CD4-positive, alpha-beta T cell (primary cell): ENCODE measurements around the gene CMSS1. TPM values are rescaled to one million over a fixed set of nuclear protein-coding genes. Genes with fewer than 3 reads are reported as not detected.

Experiments
- ATAC-seq: fragments of 200-7000 bp; cut with Tn5 transposase; one replicate; pipeline ENCODE4 v1.10.0; 2022; ENCODE audit warnings: mild to moderate bottlenecking; ENCODE audit not compliant: poor library complexity
- CTCF ChIA-PET: fragments of 350-600 bp; sonication (Branson Sonifier 250); formaldehyde crosslinking; loops from one replicate; lab custom pipeline; 2021; ENCODE audit warnings: antibody characterized with exemption, inconsistent platforms; lab: Charles Lee
- POLR2A ChIA-PET: fragments of 350-600 bp; sonication (Branson Sonifier 250); formaldehyde crosslinking; loops from one replicate; lab custom pipeline; 2021; ENCODE audit warnings: antibody characterized with exemption, inconsistent platforms; lab: Charles Lee
- DNase-seq, 14 experiments: peaks; one replicate each; pipeline ENCODE4 v3.0.0-alpha.2; 2013 to 2020; ENCODE audit warnings: mixed read lengths in 2 of 14
- H3K27ac ChIP-seq, 2 donors: one replicate each; pipeline versions ENCODE4 v1.5.1 to v1.7.0; 2013; ENCODE audit warnings: low read length in 2 of 2, low read depth in 1 of 2, mild to moderate bottlenecking in 1 of 2
- H3K27me3 ChIP-seq, 2 experiments: 1 replicate in 1 of 2; 2 replicates in 1 of 2; pipeline versions ENCODE4 v1.6.1 to v1.7.0; 2013; ENCODE audit warnings: low read length in 2 of 2, control low read depth in 1 of 2, mild to moderate bottlenecking in 1 of 2, moderate library complexity in 1 of 2; ENCODE audit not compliant: insufficient read depth in 2 of 2, control insufficient read depth in 1 of 2
- H3K36me3 ChIP-seq: one replicate; pipeline ENCODE4 v1.6.1; 2013; ENCODE audit warnings: low read length, control low read depth; ENCODE audit not compliant: insufficient read depth
- H3K4me1 ChIP-seq: one replicate; pipeline ENCODE4 v1.6.1; 2013; ENCODE audit warnings: low read length, control low read depth; ENCODE audit not compliant: insufficient read depth
- H3K4me3 ChIP-seq: one replicate; pipeline ENCODE4 v1.5.1; 2013; ENCODE audit warnings: mild to moderate bottlenecking, low read length, moderate library complexity
- H3K9me3 ChIP-seq, 2 experiments: 1 replicate in 1 of 2; 2 replicates in 1 of 2; pipeline versions ENCODE4 v1.6.1 to v1.7.0; 2013; ENCODE audit warnings: low read length in 2 of 2, mild to moderate bottlenecking in 2 of 2, control low read depth in 1 of 2, moderate library complexity in 1 of 2; ENCODE audit not compliant: control insufficient read depth in 1 of 2, insufficient read depth in 1 of 2
- H3K27ac Mint-ChIP-seq: one replicate; pipeline ENCODE4 v1.8.0; 2020; ENCODE audit warnings: mixed read lengths
- H3K27me3 Mint-ChIP-seq: one replicate; pipeline ENCODE4 v1.8.0; 2021; ENCODE audit warnings: mixed read lengths
- H3K36me3 Mint-ChIP-seq: one replicate; pipeline ENCODE4 v1.8.0; 2021; ENCODE audit warnings: low read depth, mixed read lengths
- H3K4me1 Mint-ChIP-seq: one replicate; pipeline ENCODE4 v1.8.0; 2021; ENCODE audit warnings: low read depth, mixed read lengths
- H3K4me3 Mint-ChIP-seq: one replicate; pipeline ENCODE4 v1.8.0; 2020; ENCODE audit warnings: mild to moderate bottlenecking, mixed read lengths
- H3K9me3 Mint-ChIP-seq: one replicate; pipeline ENCODE4 v1.8.0; 2020; ENCODE audit warnings: mixed read lengths
- intact Hi-C, 2 experiments: fragments of 100-400 bp; cut with DNase I in 1 of 2; cut with micrococcal nuclease in 1 of 2; formaldehyde crosslinking; loops; one replicate each; pipeline versions ENCODE4 v1.15.1 to v1.9.0; 2023 to 2025; cut with DNase I, micrococcal nuclease
- total RNA-seq, 174 experiments: library from RNA in 2 of 174; stranded (reverse) in 2 of 174; gene quantifications; one replicate each; pipeline ENCODE4 v1.2.3 and lab custom pipeline; 2021 to 2026
- TF ChIP-seq, protein P1 (sequence below): fragments of 200-600 bp; IDR thresholded peaks from one replicate; pipeline ENCODE4 v1.8.0; 2022; ENCODE audit warnings: antibody characterized with exemption, mild to moderate bottlenecking

CMSS1 gene
- total RNA-seq, 2 experiments from 2014 or later, result 12.2 TPM

DNA sequence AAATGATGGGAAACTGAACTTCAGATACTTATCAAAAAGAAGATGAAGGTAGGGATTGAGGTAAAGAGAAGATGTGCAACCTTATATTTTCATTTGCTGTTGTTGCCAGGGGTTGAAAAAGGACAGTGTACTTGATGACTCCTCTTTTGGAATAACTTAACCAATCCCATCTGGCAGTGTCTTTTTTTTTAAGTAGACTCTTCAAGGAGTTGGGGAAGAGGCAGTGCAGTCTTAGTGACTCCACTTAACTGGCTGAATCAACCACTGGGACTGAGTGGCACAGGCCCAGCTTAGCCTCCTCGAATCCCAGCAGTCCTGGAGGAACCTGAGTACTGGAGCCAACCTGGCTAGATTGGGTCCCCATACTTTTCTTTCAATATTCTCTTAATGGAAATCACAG, 323.9 kb downstream of the CMSS1 start:
- Mint-ChIP-seq H3K4me1 (no peaks in the 10 kb centered on the region), H3K36me3 (peaks cover 50% of the 10 kb centered on the region), H3K9me3 (peaks cover 22% of the 10 kb centered on the region), H3K4me3 (no peak overlapping the region), H3K27ac (no peak overlapping the region), H3K27me3 (no peaks in the 10 kb centered on the region)
- TF ChIP-seq, protein P1, sequence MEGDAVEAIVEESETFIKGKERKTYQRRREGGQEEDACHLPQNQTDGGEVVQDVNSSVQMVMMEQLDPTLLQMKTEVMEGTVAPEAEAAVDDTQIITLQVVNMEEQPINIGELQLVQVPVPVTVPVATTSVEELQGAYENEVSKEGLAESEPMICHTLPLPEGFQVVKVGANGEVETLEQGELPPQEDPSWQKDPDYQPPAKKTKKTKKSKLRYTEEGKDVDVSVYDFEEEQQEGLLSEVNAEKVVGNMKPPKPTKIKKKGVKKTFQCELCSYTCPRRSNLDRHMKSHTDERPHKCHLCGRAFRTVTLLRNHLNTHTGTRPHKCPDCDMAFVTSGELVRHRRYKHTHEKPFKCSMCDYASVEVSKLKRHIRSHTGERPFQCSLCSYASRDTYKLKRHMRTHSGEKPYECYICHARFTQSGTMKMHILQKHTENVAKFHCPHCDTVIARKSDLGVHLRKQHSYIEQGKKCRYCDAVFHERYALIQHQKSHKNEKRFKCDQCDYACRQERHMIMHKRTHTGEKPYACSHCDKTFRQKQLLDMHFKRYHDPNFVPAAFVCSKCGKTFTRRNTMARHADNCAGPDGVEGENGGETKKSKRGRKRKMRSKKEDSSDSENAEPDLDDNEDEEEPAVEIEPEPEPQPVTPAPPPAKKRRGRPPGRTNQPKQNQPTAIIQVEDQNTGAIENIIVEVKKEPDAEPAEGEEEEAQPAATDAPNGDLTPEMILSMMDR, result no peak
- no peaks in the 10 kb centered on the region for H3K27me3 ChIP-seq
- H3K9me3 ChIP-seq, result peaks cover 0 to 9% of the 10 kb centered on the region in 2 experiments
- POLR2A ChIA-PET, result no interaction called here
- ATAC-seq, result no peak
- H3K27ac ChIP-seq, result no peak overlapping the region
- no peaks in the 10 kb centered on the region for H3K36me3 ChIP-seq
- H3K4me1 ChIP-seq, result no peaks in the 10 kb centered on the region
- CTCF ChIA-PET, result no interaction called here
- no peak for DNase-seq
- intact Hi-C loops, result no loop called here
- H3K4me3 ChIP-seq, result no peak overlapping the region

GRCh38 chr3:100144255-100144866, 326.7 kb downstream of the CMSS1 start:
- Histone ChIP-seq H3K36me3 (peaks cover 4% of the 10 kb centered on the region), H3K4me1 (no peaks in the 10 kb centered on the region), H3K4me3 (no peak overlapping the region), H3K9me3 (peaks cover 0 to 9% of the 10 kb centered on the region in 2 experiments), H3K27ac (no peak overlapping the region), H3K27me3 (no peaks in the 10 kb centered on the region)
- Mint-ChIP-seq H3K27me3 (no peaks in the 10 kb centered on the region), H3K36me3 (peaks cover 59% of the 10 kb centered on the region), H3K27ac (no peak overlapping the region), H3K4me3 (no peak overlapping the region), H3K4me1 (no peaks in the 10 kb centered on the region), H3K9me3 (peaks cover 22% of the 10 kb centered on the region)
- ATAC-seq (no peak), DNase-seq (no peak)
- TF ChIP-seq, protein P1, result no peak
- intact Hi-C loops, result no loop called here
- ChIA-PET CTCF (no interaction called here), POLR2A (no interaction called here)

GRCh38 chr3:100149130-100149529, 331.5 kb downstream of the CMSS1 start:
- Histone ChIP-seq H3K27me3 (no peaks in the 10 kb centered on the region), H3K9me3 (no peaks in the 10 kb centered on the region), H3K4me3 (no peak overlapping the region), H3K4me1 (no peaks in the 10 kb centered on the region), H3K27ac (no peak overlapping the region), H3K36me3 (peaks cover 6% of the 10 kb centered on the region)
- peaks cover 62% of the 10 kb centered on the region for H3K36me3 Mint-ChIP-seq
- H3K9me3 Mint-ChIP-seq, result peaks cover 2% of the 10 kb centered on the region
- no peaks in the 10 kb centered on the region for H3K27me3 Mint-ChIP-seq
- TF ChIP-seq, protein P1, result no peak
- CTCF ChIA-PET, result no interaction called here
- H3K4me1 Mint-ChIP-seq, result no peaks in the 10 kb centered on the region
- intact Hi-C loops, result no loop called here
- POLR2A ChIA-PET, result no interaction called here
- no peak overlapping the region for H3K27ac Mint-ChIP-seq
- DNase-seq (no peak), ATAC-seq (no peak)
- no peak overlapping the region for H3K4me3 Mint-ChIP-seq
